Glutamatergic neuron (in vitro differentiated cells): Measurements from ENCODE around the gene TTC17. TPM values are rescaled to one million over a fixed set of nuclear protein-coding genes. Genes with fewer than 3 reads are reported as not detected.
"Not testable (repeated sequence)": the region's sequence is repeated elsewhere in the genome, so short reads cannot be mapped to it uniquely, and the experiment has no call there.

Source experiments
- DNase-seq: peaks from one replicate; pipeline ENCODE4 v3.0.0; 2022
- H3K27ac Mint-ChIP-seq: one replicate; pipeline ENCODE4 v1.8.0; 2020; ENCODE audit warnings: mild to moderate bottlenecking, mixed read lengths, inconsistent platforms; ENCODE audit not compliant: unreplicated experiment
- H3K27me3 Mint-ChIP-seq: one replicate; pipeline ENCODE4 v1.8.0; 2020; ENCODE audit warnings: mild to moderate bottlenecking, moderate library complexity, mixed read lengths, inconsistent platforms; ENCODE audit not compliant: unreplicated experiment
- H3K36me3 Mint-ChIP-seq: one replicate; pipeline ENCODE4 v1.8.0; 2020; ENCODE audit warnings: mild to moderate bottlenecking, mixed read lengths, inconsistent platforms; ENCODE audit not compliant: unreplicated experiment
- H3K4me1 Mint-ChIP-seq: one replicate; pipeline ENCODE4 v1.8.0; 2020; ENCODE audit warnings: mild to moderate bottlenecking, low read depth, mixed read lengths, inconsistent platforms; ENCODE audit not compliant: unreplicated experiment
- H3K4me3 Mint-ChIP-seq: one replicate; pipeline ENCODE4 v1.8.0; 2020; ENCODE audit warnings: mild to moderate bottlenecking, mixed read lengths, inconsistent platforms; ENCODE audit not compliant: unreplicated experiment
- H3K9me3 Mint-ChIP-seq: one replicate; pipeline ENCODE4 v1.8.0; 2020; ENCODE audit warnings: mild to moderate bottlenecking, moderate library complexity, mixed read lengths, inconsistent platforms; ENCODE audit not compliant: unreplicated experiment
- total RNA-seq: library from RNA; stranded (reverse); fragmentation: NEBNext Ultra II Directional; extraction: Animal tissue kit (Norgen Biotek cat#: 25700); gene quantifications from one replicate; pipeline ENCODE4 v1.2.1, GENCODE V29; 2021; ENCODE audit not compliant: unreplicated experiment
- TF ChIP-seq, protein P1 (sequence below): fragments of 200-600 bp; sonication (generic); IDR thresholded peaks from one replicate; pipeline ENCODE4 v1.5.0; 2021; ENCODE audit not compliant: partially characterized antibody, unreplicated experiment

The TTC17 gene
- total RNA-seq, 1 donor from 2014 or later = 92.0 TPM

DNA sequence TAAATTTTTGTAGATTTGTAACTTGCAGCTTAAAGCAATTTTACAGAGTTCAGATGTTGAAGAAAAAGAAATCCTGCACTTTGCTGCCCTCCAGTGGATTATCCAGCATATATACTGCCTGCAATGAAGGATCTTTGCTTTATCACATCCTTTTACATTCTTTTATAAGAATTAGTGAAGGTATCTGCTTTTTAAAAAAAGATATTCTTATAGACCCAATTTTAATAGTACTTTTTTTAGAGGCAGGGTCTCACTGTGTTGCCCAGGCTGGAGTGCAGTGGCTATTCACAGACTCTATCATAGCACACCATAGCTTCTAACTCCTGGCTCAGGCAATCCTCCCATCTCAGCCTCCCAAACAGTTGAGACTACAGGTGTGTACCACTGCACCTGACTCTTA, 60.7 kb downstream of the TTC17 start:
- Mint-ChIP-seq H3K27me3 (no peaks in the 10 kb centered on the region), H3K4me3 (no peak overlapping the region), H3K36me3 (peaks cover 5% of the 10 kb centered on the region), H3K27ac (no peak overlapping the region), H3K4me1 (no peaks in the 10 kb centered on the region), H3K9me3 (no peaks in the 10 kb centered on the region)
- no peak for DNase-seq
- TF ChIP-seq, protein P1, sequence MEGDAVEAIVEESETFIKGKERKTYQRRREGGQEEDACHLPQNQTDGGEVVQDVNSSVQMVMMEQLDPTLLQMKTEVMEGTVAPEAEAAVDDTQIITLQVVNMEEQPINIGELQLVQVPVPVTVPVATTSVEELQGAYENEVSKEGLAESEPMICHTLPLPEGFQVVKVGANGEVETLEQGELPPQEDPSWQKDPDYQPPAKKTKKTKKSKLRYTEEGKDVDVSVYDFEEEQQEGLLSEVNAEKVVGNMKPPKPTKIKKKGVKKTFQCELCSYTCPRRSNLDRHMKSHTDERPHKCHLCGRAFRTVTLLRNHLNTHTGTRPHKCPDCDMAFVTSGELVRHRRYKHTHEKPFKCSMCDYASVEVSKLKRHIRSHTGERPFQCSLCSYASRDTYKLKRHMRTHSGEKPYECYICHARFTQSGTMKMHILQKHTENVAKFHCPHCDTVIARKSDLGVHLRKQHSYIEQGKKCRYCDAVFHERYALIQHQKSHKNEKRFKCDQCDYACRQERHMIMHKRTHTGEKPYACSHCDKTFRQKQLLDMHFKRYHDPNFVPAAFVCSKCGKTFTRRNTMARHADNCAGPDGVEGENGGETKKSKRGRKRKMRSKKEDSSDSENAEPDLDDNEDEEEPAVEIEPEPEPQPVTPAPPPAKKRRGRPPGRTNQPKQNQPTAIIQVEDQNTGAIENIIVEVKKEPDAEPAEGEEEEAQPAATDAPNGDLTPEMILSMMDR = peak; percentile 54

DNA sequence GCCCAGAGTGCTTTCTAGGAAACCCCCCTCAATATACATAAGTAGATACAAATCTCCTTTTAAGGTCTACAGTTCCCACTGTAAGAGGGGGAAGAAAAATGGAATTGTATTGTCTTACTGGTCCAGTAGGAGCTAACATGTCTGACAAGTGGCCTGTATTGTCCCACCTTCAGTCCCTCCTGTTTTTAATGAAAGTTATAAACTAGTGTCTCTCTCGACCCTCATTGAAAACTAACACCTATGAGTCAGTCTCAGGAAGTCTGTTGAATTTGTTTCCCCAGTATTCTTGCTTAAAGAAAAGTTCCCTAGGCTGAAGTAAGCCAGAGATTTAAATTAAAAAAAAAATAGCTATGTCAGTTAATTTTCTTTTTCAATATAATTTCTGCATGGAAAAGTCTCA, 69.3 kb downstream of the TTC17 start:
- no peaks in the 10 kb centered on the region for H3K4me1 Mint-ChIP-seq
- TF ChIP-seq, protein P1 = no peak
- H3K9me3 Mint-ChIP-seq = no peaks in the 10 kb centered on the region
- no peaks in the 10 kb centered on the region for H3K36me3 Mint-ChIP-seq
- H3K27me3 Mint-ChIP-seq = no peaks in the 10 kb centered on the region
- DNase-seq = no peak
- H3K4me3 Mint-ChIP-seq = no peak overlapping the region
- H3K27ac Mint-ChIP-seq = no peak overlapping the region

DNA sequence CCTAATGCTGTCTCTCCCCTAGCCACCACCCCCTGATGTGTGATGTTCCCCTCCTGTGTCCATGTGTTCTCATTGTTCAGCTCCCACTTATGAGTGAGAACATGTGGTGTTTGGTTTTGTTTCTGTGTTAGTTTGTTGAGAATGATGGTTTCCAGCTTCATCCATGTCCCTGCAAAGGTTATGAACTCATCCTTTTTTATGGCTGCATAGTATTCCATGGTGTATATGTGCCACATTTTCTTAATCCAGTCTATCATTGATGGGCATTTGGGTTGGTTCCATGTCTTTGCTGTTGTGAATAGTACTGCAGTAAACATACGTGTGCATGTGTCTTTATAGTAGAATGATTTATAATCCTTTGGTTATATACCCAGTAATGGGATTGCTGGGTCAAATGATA, 72.2 kb downstream of the TTC17 start:
- not testable (repeated sequence) for H3K27ac Mint-ChIP-seq, H3K36me3 Mint-ChIP-seq, DNase-seq, H3K9me3 Mint-ChIP-seq, H3K4me3 Mint-ChIP-seq, H3K27me3 Mint-ChIP-seq, H3K4me1 Mint-ChIP-seq

DNA sequence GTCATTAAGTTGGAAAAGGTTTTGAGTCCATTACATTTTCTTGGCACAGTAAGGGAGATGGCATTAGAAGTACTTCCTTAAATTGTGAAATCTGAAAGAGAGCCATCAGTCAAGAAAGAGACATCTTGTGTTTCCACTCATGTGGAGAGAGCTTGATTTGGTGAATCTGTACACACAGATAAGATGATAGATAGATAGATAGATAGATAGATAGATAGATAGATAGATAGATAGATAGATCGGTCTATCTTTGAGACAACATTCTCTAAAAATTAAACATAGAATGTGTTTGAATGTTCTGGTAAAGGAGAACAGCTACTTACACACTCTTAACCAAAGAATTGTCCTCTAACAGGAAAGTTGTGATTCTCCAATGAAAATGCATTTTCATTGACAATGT, 76.2 kb downstream of the TTC17 start:
- TF ChIP-seq, protein P1 = no peak
- no peaks in the 10 kb centered on the region for H3K27me3 Mint-ChIP-seq
- H3K9me3 Mint-ChIP-seq = peaks cover 2% of the 10 kb centered on the region
- no peak overlapping the region for H3K27ac Mint-ChIP-seq
- no peak for DNase-seq
- no peak overlapping the region for H3K4me3 Mint-ChIP-seq
- H3K36me3 Mint-ChIP-seq = no peaks in the 10 kb centered on the region
- peaks cover 5% of the 10 kb centered on the region for H3K4me1 Mint-ChIP-seq

DNA sequence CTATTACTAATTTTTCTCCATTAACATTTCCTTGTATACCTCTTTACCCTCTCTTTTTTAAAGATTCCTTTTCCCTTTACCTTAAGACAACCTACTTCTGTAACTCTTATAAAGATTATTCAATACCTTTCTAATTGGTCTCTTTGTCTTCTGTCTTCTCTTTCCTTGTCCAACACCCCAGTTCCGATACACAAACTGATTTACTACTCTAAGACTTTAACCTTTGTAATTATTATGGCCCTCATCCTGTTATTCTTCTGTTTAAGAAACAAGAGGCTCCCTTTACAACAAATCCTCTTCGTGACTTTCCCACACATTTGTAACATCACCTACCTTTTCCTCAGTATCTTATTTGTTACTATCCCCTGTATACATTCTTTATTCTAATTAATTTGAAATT, 81.8 kb downstream of the TTC17 start:
- no peaks in the 10 kb centered on the region for H3K4me1 Mint-ChIP-seq
- H3K27ac Mint-ChIP-seq = no peak overlapping the region
- no peaks in the 10 kb centered on the region for H3K36me3 Mint-ChIP-seq
- H3K27me3 Mint-ChIP-seq = no peaks in the 10 kb centered on the region
- no peak for DNase-seq
- H3K9me3 Mint-ChIP-seq = no peaks in the 10 kb centered on the region
- no peak overlapping the region for H3K4me3 Mint-ChIP-seq
- TF ChIP-seq, protein P1 = no peak

DNA sequence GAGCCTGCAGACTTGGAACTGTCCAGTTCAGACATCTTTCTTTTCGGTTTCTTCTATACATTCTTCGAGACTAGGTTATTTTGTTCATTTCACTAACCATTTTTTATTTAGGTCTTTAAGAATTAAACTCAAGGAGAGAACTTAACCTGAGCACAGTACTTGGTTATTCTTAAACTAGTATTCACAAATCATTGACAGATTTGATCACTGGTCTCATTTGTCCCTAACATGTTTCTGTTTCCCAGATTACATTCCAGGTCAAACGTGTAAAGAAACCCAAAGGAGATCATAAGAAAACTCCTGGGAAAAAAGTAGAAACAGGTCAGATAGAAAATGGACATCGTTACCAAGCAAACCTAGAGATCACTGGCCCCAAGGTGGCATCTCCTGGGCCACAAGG, 85.1 kb downstream of the TTC17 start:
- no peaks in the 10 kb centered on the region for H3K9me3 Mint-ChIP-seq
- no peaks in the 10 kb centered on the region for H3K4me1 Mint-ChIP-seq
- no peak overlapping the region for H3K27ac Mint-ChIP-seq
- no peaks in the 10 kb centered on the region for H3K27me3 Mint-ChIP-seq
- no peak overlapping the region for H3K4me3 Mint-ChIP-seq
- no peak for DNase-seq
- no peaks in the 10 kb centered on the region for H3K36me3 Mint-ChIP-seq
- TF ChIP-seq, protein P1 = no peak
